Uterus (tissue), 2 donors: ENCODE results near the gene APOC4.

Experiments used
- CTCF ChIP-seq, 4 experiments: fragments of 200-600 bp in 2 of 4; fragments of 450-650 bp in 2 of 4; sonication (generic) in 2 of 4; IDR thresholded peaks; one replicate each; pipeline ENCODE4 v1.5.1; 2016 to 2019; ENCODE audit warnings: antibody characterized with exemption in 4 of 4, mild to moderate bottlenecking in 2 of 4, moderate library complexity in 1 of 4
- POLR2A ChIP-seq, 2 donors: fragments of 450-650 bp; IDR thresholded peaks; one replicate each; pipeline ENCODE4 v1.6.1; 2016; ENCODE audit warnings: antibody characterized with exemption in 2 of 2, mild to moderate bottlenecking in 1 of 2, moderate library complexity in 1 of 2

- TF ChIP-seq CTCF (IDR thresholded peaks at IDR 0.05) (no peak), POLR2A (IDR thresholded peaks at IDR 0.05) (no peak)
Observed at GRCh38 chr19:44903216-44903601, 38.8 kb upstream of the APOC4 start.
